GM21528 (cell line): ENCODE data around the gene GCG.

Experiments
- ATAC-seq: cut with Tn5 transposase; IDR thresholded peaks from one replicate; pipeline ENCODE4 v1.9.1; 2021; ENCODE audit warnings: mild to moderate bottlenecking, moderate library complexity; ENCODE audit not compliant: unreplicated experiment, low FRiP score

The GCG gene

DNA sequence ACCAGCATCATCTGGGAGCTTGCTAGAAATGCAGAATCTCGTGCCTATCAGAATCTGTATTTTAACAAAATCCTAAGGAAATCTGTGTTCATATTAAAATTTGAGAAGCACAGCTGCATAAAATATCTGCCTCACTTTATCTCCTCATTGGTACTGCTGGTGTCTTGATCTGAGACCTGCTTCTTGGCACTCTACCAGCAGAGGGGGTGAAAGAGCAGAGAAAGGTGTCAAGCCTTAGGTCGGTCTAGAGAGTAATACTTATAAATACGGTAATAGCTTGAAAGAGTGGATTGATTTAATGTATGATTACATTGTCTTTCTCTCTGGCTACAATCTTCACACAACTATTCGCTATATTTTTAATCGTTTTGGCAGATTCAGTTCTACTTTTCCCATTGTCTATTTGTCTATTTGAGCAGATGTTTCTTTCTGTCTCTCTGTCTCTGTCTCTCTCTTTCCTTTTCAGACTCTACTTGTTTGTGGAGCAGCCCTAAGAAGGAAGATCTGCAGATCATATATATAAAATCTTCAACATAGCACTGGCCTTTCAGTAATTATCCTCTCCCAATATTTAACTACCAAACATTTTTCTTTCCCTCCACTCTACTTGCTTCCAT, 1.7 kb upstream of the GCG start:
- peak; percentile 99 for ATAC-seq

GRCh38 chr2:162149940-162150339, 2.1 kb downstream of the GCG start:
- ATAC-seq, result no peak

DNA sequence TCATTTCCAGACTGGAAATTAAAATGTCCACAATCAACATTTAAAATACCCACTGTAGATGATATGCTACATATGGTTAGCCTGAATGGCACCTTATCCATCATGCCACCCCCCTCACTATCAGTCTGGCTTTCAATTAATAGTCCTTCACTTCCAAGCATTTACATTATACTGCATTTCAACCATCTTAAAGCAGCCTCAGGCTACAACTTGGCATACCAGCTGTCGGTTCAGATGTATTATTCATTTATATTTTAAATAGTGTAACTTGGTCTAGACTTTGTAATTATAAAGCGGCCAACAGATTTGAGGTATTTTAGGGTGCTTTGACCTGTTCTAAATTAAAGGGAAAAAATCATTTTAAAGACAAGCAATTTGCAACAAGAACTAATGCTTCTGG, 2.6 kb downstream of the GCG start:
- no peak for ATAC-seq

DNA sequence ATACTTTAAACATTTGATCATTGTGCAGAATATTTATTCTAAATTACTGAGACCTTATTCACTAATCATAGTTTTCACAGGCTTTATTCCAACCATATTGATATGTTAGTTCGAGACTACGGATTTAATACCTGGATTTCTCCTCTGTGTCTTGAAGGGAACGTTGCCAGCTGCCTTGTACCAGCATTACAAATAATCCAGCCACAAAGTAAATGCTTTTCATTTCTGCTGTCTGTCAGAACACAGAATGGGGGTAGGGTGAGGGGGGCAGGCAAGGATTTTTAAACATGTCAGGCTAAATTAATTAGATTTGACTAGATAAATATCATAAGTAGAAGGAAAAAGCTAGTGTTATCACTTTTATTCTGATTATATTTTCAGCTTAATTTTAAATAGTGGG, 3.1 kb downstream of the GCG start:
- no peak for ATAC-seq

DNA sequence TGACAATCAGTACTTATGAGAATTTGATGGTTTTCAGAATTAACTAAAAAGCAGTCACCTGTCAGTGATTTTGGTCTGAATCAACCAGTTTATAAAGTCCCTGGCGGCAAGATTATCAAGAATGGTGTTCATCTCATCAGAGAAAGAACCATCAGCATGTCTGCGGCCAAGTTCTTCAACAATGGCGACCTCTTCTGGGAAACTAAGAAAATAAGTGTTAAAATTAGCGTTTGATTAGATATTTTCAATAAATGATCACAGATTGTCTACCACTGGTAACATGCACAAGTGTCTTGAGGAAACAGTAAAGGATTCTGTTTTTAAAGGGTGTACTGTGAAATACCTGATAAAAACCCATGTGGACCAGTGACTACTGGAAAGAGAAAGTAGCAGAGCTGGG, 8.1 kb downstream of the GCG start:
- no peak for ATAC-seq

GRCh38 chr2:162138310-162138709, 13.7 kb downstream of the GCG start:
- no peak for ATAC-seq

DNA sequence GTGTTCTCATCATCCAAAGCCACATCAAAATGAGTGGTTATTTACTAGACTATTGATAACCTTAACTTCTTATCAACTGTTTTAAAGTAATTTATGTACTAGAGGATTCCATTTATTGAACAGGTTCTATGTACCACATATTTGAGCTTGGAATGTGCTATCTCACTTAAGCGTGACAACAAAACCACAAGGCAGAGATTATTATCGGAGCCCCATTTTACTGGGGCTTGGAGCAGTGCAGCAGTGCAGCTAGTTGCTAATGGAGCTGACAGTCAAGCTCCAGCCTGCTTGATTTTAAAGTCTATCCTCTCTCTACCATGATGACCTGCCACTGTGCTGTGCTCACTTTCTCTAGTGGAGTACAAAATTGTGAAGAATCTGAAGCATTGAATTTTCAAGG, 24.6 kb downstream of the GCG start:
- ATAC-seq, result no peak

DNA sequence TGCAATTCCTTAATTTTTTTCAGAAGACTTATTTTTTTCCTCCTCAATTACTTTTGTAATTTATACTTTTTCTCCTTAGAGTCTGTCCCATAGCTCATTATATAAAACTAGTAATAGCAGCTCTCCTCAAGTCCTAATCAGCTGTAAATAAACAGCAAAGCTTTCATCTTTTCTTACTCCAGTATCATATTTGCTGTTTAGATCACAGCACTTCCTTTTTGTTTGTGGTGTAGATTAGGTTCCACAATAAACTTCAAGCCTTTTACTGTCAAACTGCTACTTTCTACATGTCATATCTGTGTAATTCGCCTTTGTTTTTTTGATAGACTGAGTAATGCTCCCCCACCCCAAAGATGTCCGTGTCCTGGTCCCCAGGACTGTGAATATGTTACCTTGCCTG, 25.5 kb downstream of the GCG start:
- ATAC-seq, result peak; percentile 35

- ATAC-seq, result peak; percentile 92
These were observed 25.9 kb downstream of the GCG start for GRCh38 chr2:162126111-162126519.

- ATAC-seq, result no peak
These were observed 26.9 kb downstream of the GCG start for GRCh38 chr2:162125138-162125537.

DNA sequence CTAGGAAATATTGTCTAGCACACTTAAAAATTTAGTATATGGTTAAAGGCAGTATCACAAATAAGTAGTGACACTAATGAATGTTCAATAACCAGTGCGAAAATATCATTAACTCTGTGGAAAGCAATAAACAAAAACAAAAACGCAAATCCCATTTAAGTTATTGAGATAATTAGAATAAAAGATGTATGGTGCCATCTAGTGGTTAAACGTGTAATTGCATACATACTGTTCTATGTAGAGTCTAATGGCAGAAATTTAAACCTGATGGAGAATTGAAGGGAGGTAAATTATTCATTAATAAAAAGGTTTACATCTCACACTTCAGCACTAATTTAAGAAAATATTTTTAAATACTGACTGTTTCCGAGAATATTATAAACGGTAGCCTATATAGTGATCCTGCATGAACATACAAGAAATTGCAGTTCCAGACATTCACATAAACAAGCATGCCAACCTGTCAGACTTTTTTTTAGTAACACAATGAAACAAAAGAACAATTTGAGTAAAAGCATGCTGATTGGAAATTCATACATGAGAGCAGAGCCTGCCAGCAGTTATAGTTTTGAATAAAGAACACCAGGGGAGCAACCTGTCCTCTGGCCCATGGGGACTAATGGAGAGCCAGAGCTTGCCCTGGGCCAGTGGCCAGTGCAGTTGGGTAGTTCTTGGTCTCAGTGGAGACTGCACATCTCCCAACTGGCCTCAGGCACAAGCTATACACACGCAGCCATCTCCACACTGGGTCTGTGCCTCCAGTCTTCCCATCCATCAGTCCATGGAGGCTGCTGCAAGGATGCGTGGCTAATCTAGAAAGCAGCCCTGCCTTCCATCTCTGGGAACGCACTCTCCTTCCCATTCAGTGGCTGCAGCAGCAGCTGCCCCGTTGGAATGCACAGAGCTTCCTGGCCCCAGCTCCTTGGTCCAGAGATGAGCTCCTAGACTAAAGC, 28.0 kb downstream of the GCG start:
- peak; percentile 43 for ATAC-seq

DNA sequence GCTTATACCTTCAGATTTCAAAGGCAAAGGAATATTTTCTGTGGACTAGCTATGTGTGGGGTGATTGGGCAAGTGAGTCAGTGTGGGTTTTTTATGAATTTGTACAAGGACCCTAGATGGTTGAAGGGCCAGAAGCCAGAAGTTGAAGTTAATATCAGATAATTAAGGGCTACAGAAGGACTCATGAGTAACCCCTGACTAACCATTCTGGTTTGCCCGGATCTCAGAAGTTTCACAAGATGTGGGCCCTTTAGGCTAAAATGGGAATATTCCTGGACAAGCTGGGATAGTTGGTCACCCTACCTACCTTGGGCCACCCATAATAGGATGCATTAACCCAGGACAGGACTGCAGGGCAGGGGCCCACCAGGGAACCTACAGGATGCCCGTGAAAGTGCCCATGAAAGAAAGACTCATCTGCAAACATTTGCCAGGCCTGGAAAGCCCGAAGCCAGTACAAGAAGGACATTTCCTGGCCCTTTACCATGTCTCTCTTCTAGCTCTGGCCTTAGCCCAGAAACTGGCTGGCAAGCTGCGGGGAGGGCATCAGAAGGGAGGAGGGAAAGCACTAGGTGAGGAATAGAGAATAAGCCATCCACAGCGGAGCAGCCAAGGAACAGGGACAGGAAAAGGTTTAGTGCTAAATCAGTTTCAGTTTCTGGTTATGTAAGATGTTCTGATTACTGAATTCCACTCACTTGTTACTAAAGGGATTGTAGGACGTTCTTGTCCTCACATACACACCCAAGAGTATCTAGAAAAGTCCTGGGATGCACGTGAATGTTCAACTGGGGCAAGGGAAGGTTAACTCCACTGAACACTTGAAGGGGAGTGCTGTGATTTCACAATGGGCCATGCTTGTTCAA, 33.6 kb downstream of the GCG start:
- ATAC-seq, result no peak

DNA sequence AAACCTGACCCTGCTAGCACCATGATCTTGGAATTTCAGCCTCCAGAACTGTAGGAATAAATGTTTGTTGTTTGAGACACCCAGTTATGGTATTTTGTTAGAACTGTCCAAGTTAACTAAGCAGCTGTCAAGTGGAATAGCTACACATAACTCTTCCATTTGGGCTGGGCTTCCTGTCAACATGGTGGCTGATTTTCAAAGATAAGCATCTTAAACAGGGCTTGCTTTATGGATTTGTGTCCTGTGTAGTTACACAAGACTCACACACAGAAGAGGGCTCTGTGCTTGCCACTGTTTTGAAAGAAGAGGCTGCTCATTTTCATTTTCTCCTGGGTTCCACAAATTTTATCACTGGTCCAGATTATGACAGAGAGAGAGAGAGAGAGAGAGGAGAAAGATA, 35.7 kb downstream of the GCG start:
- ATAC-seq, result no peak

DNA sequence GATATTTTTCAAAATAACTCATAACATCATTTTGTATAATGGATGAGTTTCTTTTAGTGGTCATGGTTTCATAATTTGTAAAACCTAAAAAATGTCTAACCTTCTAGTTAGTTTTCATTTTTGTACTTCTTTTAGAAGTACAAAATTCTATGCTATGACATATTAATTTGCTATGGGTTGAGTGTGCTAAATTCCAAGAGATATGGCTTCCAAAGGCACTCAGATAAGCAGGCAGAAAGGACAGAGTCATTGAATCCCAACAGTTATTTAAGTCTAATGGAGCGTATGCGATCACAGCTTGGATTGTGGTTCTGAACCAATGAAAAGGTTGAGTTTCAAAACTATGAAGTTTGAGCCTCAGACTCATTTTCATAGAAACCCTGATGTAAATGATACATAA, 37.0 kb downstream of the GCG start:
- ATAC-seq, result no peak

- no peak for ATAC-seq
These were observed 37.8 kb downstream of the GCG start for GRCh38 chr2:162114271-162114670.

DNA sequence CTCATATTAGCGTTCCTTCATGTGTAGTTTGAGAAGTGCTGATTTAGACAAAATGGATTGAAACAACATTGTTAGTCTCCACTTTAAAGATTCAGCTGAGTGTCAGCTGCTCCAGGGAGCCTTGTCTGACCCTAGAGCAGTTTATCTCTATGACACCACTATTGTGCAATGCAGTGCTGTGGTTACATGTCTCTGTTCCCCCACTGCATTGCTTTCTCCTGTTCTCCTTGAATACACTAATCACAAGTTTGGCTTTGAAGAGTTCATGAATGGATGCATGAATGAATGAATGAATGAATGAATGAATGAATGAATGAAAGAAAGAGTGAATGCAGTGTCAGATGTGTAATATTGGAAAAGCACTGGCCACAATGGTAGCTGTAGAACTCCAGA, 38.3 kb downstream of the GCG start:
- ATAC-seq, result no peak

- ATAC-seq, result no peak
These were observed 38.8 kb downstream of the GCG start for GRCh38 chr2:162113088-162113775.

- ATAC-seq, result no peak
These were observed 39.8 kb downstream of the GCG start for GRCh38 chr2:162111958-162112850.

DNA sequence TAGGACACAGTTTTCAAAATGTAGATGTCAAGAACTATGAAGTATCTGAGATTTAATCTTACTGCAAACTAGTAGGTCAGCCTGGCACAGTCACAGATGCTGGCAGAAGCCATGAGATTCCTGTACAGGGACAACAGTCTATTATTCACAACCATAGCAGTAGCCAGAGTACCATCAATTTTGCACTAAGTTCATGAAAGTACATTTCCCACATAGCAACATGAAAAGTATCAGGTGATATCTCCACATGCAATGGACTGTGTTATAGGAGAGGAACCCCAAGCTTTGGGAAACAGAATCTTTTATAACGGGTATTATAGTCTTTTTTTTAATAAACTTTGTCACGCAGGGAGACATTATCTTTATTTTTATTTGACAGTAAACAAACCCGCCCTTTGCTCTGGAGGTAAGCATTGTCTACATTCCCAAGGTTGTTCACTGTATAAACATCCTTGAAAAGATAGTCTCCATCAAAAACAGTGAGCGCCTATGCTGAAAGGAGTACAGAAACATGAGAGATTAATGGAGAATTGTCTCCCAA, 44.6 kb downstream of the GCG start:
- no peak for ATAC-seq
